NCI-H345 treated with DMSO at 0.1 percent for 48 hours (cell line): ENCODE results near the gene CHD5.
"Not testable (repeated sequence)": the region's sequence is repeated elsewhere in the genome, so short reads cannot be mapped to it uniquely, and the experiment has no call there.

Experiments used
- DNase-seq: peaks from one replicate; lab custom pipeline; 2025; ENCODE audit not compliant: unreplicated experiment; lab: John Stamatoyannopoulos, UW

CHD5 gene

DNA sequence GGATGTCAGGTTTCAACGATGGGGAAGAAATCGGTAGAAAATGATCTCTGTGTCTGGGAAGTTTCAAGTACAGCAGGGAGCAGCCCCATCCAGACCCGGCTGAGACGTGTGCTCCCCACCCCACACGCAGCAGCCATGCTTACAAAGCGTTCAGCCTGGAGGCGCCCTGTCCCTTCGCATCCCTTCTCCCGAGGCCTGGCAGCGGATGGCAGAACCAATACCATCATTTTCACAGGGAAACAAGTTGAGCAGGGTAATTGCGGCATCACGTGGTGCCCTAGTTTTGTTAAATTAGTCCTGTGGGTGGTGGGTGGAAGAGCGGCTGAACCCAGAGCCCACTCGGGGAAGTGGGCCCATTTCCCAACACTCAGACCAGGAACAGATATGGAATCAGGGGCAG is 110.5 kb downstream of the CHD5 start:
- DNase-seq = no peak

DNA sequence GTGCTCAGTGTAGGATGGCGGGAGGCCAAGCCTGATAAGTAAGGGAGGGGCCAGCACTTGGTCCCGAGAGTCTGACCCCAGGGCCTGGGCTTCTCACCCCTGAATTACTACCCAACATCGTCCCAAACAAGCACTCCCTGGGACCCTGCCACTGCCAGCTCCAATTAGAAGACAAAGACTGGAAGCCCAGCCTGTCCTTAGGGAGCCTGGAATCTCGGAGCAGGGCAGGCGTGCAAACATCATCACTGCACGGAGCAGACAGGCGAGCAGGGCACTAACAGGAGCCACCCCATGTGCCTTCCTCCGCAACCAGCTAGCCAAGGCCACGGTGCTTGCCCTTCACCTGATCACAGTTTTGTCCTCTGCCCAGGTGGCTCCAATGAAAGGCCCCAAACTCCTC is 111.2 kb downstream of the CHD5 start:
- DNase-seq = no peak

DNA sequence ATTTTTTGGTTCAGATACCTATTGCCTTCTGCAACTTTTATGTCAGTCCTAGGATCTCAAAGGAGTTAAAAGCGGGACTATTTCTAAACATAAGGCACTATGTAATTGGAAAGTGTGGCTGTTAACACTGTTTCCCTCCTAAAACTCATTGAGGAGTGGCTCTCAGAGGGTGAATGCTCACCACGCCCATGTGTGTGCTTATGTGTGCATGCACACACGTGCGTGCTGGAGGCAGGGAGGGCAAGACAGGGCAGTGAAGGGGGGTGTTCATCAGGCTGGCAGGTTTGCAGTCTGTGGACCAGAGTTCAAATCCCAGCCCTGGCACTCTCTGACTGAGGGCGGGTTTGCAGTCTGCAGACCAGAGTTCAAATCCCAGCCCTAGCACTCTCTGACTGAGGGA is 112.0 kb downstream of the CHD5 start:
- DNase-seq = no peak

DNA sequence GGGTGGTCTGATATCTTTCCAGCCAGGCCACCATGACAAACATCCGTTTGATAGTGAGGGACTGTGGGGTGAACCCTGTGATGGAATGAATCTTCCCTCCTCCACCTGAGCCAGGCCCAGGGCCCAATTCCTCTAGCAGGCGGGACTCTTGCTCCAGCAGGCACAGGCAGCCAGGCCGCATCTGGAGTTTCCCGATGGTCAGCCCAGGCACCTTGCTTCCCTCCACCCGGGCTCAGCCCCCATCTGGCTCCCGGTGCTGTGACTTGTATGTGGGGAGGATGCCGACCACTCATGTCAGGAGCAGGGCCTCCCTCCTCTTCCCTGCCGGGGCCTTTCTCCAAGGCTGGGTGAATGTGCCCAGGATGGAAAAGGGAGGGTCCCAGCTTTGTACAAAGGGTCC is 113.4 kb downstream of the CHD5 start:
- DNase-seq = no peak

DNA sequence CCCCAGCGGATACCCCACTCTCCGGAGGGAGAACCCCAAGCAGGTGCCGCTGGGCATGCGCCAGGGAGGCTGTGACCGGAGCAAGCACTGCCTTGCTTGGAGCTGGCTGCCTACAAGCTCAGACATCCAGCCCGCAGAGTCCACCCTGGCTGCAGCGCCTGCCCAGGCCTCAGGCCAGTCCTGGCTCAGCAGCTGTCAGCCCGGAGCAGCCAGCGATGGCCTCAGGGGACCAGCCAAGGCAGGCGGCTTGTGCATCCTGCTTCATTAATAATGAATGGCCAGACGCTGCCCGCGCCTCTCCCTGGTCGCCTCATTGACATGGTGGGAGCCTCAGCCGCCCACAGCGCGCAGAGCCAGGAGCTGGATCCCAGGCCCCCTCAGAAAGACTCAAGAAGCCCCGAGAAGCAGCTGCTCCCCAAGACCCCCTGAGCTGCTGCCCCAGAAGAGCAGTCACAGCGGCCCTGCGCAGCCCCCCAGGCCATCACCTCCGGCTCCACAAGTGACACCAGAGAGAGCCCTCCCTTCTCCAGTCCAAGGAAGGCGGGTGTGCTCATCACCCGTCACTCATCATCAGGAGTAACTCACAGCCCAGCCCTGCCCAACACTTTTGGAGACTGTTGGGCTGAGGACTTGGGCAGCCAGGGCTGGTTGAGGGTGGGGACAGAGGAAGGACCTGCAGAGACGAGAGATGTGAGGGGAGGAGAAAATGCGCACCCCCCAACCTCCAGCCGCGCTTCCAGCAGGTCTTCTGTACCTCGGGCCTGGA is 114.8 kb downstream of the CHD5 start:
- no peak for DNase-seq

DNA sequence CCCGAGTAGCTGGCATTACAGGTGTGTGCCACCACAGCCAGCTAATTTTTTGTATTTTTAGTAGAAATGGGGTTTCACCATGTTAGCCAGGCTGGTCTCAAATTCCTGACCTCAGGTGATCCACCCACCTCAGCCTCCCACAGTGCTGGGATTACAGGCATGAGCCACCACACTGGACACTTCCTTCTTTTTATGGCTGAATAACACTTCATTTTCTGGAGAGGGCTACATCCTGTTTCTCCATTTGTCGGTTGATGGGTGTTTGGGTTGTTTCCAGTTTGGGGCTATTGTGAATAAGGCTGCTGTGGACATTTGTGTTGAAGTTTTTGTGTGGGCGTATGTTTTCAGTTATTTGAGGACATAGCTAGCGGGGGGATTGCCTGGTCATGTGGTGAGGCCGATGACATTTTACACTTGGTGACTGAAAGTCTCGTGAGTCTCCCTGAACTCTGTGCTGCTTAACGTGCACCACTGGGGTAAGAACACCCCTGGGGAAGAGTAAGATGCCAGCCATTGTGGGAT is 116.5 kb downstream of the CHD5 start:
- DNase-seq = not testable (repeated sequence)

DNA sequence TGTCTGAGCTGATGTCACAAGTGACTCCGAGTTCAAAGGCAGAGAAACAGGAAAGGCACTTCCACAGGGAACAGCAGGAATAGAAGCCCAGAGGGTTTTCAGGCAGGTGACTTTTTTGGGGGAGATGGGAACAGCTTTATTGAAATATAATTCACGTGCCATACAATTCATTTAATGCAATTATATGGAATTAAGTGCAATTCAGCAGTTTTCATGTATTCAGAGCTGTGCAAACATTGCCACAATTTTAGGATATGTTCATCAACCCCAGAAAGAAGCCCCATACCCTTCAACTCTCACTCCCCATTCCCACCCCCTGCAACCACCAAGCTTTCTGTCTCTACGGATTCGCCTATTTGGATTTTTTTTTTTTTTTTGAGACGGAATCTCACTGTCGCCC is 117.5 kb downstream of the CHD5 start:
- DNase-seq = no peak

DNA sequence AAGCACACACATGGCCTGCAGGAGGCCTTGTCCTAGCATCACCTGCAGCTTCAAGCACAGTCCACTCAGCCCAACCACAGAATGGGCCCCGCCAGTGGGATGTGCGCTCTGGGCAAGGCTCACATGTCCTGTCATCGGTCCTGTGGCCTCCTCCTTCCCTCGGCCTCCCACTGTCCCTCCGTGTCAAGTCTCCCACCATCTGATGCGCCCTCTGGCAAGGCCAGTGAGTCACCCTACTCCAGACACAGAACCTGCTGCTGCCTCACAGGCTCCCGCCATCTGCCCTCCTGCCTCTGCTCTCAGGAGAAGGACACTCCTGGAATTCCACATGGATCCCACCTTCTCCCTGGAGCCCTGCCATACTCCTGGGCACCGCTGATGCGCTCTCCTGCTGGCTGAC is 120.3 kb downstream of the CHD5 start:
- DNase-seq = no peak

DNA sequence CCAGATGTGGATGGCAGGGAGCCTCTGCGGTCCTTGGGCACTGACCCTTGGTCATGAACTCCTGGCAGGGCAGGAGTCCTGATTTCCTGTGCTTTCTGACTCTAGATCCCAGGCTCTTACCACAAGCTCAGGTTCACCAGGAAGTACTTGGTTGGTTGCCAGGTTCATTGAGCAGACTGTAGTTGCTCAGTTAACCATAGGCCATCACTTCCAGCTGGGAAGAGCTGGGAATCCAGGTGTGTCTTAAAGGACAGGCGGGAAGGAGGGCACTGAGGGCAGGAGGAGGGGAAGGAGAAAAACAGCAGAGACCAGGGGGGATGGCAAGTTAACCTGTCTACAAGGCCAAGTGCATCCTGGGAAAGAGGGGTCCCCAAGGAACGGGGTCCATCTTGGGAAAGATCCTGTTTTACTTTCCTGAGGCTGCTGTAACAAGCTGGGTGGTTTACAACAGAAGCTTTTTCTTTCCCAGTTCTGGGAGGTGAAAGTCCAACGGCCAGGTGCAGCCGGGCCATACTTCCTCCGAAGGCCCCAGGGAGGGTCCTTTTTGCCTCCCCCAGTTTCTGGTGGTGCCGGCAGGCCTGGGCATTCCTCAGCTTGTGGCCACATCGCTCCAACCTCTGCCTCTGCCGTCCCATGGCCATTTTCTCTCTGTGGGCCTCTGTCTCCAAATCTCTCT is 122.8 kb downstream of the CHD5 start:
- no peak for DNase-seq

DNA sequence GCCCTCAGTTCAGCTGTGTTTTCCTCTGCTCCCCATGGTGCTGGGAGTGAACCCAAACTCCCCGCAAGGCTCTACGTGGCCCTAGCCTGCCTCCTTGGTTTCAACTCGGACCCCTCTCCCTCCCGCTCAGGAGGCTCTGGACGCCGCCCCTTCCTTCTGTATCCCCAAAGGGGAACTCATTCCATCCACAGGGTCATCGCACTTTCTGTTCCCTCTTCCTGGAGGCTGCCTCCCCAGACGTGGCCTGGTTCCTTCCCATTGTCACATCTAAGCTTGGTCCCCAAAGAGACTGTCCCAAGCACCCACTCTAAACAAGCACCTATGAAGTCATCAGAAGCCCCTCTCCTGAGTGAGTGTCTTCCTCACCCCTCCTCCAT is 123.6 kb downstream of the CHD5 start:
- no peak for DNase-seq

DNA sequence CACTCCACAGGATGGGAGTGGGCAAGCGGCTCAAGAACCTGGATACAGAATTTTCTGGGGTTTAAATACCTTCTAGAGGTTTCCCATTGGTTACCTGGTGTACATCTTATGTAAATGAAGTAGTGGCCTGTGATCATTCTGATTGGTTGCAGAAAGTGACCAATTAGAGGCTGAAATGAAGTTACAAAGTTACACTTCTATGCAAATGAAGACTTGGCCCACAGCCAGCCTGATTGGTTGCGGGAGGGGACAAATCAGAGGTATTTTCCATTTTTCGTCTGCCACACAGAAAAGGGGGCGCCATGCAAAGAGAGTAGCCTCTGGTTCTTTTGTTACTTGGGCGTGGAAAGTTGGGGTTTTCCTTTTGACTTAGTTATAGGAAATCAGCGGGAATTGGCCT is 125.5 kb downstream of the CHD5 start:
- no peak for DNase-seq

DNA sequence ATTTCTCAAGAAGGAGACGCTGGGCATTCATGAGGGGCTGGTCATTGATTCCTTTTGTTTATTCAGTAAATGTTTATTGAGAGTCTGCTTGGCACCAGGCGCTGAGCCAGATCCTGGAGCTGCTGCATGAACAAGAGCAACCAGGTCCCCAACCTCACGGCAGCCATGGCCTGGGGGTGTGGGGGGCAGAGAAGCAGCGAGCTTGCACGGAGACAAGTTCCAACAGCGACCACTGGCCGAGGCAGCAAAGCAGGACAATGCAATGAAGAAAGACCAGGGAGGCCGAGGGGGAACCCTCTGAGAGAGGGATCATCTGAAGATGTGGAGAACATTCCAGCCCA is 126.9 kb downstream of the CHD5 start:
- DNase-seq = no peak

DNA sequence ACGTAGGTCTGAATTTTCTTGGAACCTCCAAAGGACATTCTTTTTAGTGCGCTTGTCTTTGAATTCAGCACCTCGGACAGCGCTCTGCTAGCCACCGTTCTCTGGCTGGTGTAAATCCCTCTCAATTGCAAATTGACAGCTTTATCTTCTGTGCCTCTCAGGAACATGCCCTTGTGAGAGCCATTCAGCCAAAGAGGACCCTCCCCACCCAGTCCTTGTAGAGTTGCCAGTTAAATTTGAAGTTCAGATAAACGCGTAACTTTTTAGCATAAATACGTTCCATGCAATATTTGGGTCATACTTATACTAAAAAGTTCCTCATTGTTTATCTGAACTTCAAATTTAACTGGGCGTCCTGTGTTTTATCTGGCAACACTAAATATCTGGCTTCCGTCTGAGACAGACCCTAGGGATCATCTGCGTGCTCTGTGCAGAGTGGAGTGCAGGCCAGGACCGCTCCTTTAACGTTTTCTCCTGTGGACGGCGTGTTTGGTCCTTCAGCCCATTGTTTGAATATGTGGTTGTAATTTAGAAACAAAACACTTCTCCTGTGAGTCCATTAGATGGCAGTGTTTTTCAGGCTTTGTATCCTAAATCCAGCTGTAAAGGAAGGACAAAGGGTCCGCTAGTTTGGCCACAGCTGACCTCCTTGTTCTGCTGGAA is 127.4 kb downstream of the CHD5 start:
- peak; percentile 66 for DNase-seq
